NCI-H2227 (cell line): Measurements from ENCODE around the gene FKBP2.
"Not testable (repeated sequence)": the region's sequence is repeated elsewhere in the genome, so short reads cannot be mapped to it uniquely, and the experiment has no call there.

ENCODE experiments used
- DNase-seq: peaks from one replicate; lab custom pipeline; 2025; ENCODE audit not compliant: unreplicated experiment; lab: John Stamatoyannopoulos, UW

The FKBP2 gene

DNA sequence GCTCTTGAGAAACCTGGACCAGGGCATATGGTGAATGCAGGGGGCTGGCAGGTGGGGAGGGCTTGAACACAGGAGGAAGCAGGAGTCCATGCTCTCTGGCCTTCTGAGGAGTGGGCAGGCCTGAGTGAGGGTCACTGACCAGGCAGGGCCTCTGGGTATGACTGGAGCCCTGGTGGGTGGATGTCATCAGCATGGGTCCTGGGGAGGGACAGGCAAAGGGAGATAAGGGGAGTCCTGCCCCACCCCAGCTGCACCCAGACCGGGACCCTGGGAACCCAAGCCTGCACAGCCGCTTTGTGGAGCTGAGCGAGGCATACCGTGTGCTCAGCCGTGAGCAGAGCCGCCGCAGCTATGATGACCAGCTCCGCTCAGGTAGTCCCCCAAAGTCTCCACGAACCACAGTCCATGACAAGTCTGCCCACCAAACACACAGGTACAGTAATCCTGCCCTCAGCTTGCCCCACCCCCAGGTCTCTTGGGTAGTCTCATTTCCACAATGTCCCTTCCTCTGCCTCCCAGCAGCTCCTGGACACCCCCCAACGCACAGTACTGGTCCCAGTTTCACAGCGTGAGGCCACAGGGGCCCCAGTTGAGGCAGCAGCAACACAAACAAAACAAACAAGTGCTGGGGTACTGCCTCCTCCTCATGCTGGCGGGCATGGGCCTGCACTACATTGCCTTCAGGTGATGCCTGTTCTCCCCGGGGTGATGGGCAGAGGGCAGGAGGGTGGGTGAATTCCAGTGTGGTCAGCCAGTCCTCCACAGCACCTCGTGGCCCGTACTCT lies 8.5 kb upstream of the FKBP2 start:
- DNase-seq: no peak

DNA sequence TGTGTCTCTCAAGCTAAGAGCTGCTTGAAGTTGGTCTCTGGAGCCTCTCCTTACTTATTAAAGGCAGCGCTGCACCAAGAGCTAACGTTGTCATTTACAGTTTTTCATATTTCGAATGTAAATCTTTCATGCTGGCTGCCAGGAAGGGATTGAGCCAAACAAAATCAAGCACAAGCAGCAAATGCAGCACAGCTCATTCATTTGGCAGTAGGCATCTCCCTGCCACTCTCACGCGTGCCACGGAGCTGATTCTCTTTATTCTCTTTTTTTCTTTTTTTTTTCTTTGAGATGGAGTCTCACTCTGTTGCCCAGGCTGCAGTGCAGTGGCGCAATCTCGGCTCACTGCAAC lies 8.0 kb upstream of the FKBP2 start:
- DNase-seq: no peak

GRCh38 chr11:64233913-64234586 lies 6.8 kb upstream of the FKBP2 start, which contains the start of gene VEGFB:
Gene VEGFB (plus strand): TSS chr11:64234584. CDS start chr11:64234834, 250 bp downstream.
- DNase-seq: peak; percentile 86

GRCh38 chr11:64234647-64235379 lies 6.1 kb upstream of the FKBP2 start:
- peak; percentile 78 for DNase-seq

DNA sequence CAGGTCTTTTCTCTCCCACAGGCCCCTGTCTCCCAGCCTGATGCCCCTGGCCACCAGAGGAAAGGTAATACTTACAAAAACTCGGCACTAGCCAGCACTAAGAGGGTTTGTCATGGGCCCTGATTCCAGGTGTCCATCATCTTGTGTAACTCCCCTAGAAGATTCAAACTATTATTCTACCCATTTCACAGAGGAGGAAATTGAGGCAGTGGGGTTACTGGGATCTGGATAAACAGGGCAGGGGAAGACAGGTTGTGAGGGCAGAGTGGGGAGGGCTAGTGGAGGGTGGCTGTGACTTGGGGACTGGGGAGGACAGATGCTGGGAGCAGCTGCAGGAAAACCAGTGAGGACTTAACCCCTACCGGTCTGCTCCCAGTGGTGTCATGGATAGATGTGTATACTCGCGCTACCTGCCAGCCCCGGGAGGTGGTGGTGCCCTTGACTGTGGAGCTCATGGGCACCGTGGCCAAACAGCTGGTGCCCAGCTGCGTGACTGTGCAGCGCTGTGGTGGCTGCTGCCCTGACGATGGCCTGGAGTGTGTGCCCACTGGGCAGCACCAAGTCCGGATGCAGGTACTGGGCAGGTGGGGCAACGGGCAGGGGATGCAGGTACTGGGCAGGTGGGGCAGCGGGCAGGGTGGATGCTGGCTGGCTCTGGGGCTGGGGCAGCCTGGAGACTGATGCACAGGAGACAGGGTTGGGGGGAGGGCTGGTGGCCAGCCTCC lies 5.3 kb upstream of the FKBP2 start:
- DNase-seq: no peak

GRCh38 chr11:64237484-64237951 lies 3.4 kb upstream of the FKBP2 start:
- DNase-seq: no peak

- DNase-seq: no peak
Measured at GRCh38 chr11:64238076-64238475, 2.8 kb upstream of the FKBP2 start.

DNA sequence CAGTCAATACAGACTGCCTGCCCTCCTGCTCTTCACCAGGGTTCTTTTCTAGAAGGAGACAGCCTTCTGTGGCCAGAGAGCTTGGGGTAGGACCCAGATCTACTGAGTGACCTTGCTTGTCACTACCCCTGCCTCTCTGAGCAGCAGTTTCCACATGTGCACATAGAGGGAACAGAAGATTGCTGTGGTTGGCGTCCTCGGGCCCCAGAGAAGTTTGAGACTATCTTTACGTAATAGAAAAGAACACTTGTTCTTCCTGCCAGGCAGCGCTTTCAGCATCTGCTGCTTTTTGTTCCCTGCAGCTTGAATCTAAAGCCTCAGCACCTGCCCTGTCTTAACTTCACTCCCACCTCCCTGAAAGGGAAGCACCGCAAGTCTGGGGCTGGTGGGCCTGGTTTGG lies 1.9 kb upstream of the FKBP2 start:
- DNase-seq: no peak

DNA sequence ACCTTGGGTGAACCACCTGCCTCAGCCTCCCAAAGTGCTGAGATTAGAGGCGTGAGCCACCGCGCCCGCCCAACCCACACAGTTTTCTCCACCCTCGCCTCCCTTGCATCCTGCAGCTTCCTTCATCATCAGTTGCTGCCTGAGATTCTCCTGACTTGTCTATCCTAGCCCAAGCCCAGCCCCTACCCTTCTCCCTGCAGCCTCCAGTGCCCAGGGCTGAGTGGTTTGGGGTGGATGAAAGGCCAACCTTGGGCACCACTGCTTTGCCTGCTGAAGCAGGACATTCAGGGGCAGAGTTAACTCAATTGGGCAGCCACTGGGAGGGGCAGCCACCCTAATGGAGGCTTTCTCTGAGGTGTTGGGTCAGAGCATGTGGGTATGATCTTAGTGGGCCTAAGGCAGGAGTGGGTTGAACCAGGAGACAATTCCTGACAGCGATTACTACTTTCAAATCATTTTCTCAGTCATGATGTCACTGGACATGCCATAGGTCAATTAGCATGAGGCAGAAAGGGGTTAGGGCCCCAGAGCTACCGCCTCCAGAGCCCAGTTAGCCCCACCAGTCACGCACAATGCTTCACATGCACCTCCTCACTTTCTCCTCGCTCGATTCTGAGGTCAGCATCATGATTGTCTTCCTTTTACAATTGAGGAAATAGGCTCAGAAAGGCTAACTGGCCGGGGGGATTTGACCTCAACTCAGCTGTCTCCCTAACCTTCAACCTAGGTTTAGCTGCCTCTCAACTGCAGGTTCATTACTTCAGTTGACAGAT lies 1.0 kb upstream of the FKBP2 start:
- no peak for DNase-seq

GRCh38 chr11:64241241-64241490 lies 271 bp downstream of the FKBP2 start:
- DNase-seq: peak; percentile 99

DNA sequence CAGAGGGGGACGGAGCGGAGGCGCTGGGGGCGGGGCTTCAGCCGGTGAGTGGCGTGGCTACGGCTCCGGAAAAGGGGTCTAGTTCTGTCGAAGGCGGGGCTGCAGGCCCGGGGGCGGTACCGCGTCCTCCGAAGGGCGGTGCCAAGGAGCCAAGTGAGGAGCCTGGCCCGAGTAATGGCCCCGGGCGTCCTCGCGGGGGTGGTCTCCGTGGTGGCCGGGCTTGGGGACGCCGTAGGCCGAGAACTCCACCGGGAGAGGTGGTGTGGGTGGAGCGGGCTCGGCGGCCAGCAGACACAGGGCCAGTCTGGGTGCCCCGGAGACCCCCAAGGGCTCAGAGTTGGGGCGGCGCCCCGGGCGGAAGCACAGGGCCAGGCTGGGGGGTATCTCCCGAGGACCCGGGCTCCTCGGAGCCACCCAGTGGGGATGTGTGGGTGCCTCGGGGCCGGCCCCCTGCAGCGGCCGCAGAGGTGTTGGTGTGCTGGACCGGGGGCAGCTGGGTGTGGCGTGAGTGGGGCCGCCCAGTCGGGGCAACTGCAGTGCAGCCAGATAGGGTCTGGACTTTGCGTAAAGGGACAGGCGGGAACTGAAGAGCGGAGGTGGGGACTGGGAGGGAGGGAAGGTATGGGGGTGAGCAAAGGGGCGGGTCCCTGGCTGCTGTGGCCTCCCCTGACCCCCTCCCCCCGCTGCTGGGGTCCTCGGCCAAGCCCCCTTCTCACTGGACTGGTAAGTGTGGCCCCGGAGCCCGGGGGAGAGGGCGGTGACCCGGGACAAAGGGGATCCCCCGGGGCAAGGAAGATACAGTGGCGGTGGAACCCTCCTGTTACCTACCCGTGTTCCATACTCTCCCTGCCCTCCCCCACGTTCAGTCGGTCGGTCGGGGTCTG lies 838 bp downstream of the FKBP2 start:
- DNase-seq: peak; percentile 68

GRCh38 chr11:64243236-64243854 lies 2.5 kb downstream of the FKBP2 start:
- no peak for DNase-seq

GRCh38 chr11:64244107-64244506 lies 3.2 kb downstream of the FKBP2 start:
- no peak for DNase-seq

DNA sequence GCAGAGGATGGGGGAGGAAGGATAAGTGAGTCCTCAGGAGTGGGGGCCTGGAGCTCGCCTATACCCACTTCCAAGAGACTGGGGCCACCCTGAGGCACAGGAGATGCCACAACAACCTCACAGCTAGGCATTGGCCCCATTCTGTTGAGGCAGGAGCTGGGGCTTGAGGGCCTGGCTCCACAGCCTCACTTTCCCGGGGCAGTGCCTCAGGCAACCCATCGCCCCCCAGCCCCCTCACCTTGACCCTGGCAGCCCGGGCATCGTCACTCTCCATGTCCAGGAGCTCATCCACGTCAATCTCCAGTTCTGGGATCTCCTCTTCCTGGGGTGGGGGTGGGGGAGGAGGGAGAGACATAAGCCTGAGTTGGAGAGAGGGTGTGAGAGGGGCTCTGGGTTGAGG lies 4.1 kb downstream of the FKBP2 start:
- no peak for DNase-seq

DNA sequence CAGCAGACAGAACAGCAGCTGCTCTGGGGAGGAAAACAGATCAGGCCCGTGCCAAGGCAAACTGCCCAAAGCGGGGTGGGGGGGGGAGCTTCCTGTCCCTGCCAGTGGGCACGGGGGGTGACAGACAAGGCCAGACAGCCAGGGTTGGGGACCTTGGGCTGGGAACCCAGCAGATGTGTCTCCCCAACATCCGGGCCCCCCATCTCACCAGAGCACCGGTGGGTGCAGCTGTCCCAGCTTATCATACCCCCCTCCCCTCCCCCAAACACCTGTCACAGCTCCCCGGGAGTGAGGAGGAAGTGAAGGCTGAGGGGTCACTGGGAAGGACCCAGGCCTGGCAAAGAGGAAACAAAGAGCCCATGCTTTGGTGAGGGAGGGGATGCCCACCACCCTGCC lies 4.5 kb downstream of the FKBP2 start:
- DNase-seq: no peak

DNA sequence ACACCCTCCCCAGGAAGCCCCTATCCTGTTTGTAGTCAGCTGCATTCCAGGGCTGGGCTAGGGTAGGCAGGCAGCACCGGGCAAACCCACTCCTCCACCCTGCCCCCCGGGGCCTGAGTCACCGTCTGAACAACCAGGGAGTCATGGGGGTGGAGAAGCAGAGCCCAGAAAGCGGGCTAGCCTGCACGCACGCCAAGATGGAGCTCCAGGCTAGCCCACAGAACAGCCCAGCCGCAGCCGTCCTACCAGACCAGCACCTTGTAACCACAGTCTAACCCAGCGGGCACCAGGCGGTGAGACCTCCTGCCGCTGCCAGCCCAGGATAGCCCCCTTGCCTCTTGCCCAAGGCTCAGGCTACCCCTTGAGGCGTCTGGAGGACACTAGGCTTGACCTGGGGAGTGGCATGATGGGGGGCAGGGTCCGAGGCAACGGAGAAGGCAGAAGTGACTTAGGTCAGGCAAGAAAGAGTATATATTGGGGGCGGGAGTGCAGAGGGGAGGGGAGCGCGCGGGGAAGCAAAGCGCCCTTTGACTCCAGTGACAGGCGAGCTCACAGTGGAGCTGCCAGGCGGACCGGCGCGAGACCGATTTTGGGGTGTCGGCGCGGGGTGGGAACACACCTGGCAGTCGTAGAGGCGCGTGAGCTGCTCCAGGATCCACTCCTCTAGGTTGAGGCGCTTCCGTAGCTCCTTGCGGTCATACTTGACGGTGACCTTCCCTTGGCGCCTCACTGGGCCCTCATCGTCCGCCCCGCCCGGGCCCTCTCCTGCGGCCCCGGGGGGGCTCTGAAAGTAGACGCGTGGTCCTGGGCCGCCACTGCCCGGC lies 5.1 kb downstream of the FKBP2 start:
- DNase-seq: peak; percentile 44

DNA sequence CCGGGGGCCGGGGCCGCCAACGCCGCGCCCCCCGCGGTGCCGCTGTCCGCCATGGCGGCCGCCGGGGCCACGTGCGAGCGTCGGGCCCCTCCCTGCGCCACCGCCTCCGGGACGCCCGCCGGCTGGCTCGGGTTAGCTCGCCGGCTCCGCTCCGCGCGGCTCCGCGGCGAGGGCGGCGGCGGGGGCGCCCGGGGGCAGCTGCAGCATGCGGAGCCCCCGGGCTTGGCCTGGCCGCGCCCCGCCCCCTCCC lies 5.7 kb downstream of the FKBP2 start:
- not testable (repeated sequence) for DNase-seq

- peak; percentile 92 for DNase-seq
Measured at GRCh38 chr11:64246871-64247728, 6.2 kb downstream of the FKBP2 start, which contains the start of gene PPP1R14B. Gene PPP1R14B (minus strand): TSS chr11:64246943. CDS start chr11:64246673, 270 bp downstream.
